ENCODE data around the gene MYO9A. TPM values are rescaled to one million over a fixed set of nuclear protein-coding genes. Genes with fewer than 3 reads are reported as not detected.

MYO9A gene
- total and polyA plus RNA-seq, 10 of the 15 experiments (the other 5 are each of a cell fraction or from before 2014, with no cell fraction given), result 3.3 to 25.3 (median 12.2) TPM

GRCh38 chr15:72118017-72118978, at the start of gene MYO9A, which contains the start of gene SENP8 (continued):
- TF ChIP-seq ZNF592 (IDR thresholded peaks at IDR 0.05), result no peak
- no peak for TF ChIP-seq E2F4 (IDR thresholded peaks at IDR 0.05; ENCODE audit: low read depth, low read length)
- TF ChIP-seq SIX5 (IDR thresholded peaks at IDR 0.05; ENCODE audit: low read depth, low read length, severe bottlenecking), result no peak
- no peak for TF ChIP-seq RB1 (IDR thresholded peaks at IDR 0.05; ENCODE audit: borderline replicate concordance)
- TF ChIP-seq CREM (IDR thresholded peaks at IDR 0.05; ENCODE audit: low read depth), result peak; percentile 31; the same call in 1 of the 2 replicates
- TF ChIP-seq POLR2AphosphoS5 (IDR thresholded peaks at IDR 0.05; ENCODE audit: low read length), result peak; percentile 91
- no peak for TF ChIP-seq CHD4 (IDR thresholded peaks at IDR 0.05)
- TF ChIP-seq MEF2A (IDR thresholded peaks at IDR 0.05; ENCODE audit: insufficient read depth, low read depth, low read length), result no peak
- no peak for TF ChIP-seq ZBTB4 (CRISPR knock-in tag; IDR thresholded peaks at IDR 0.05)
- TF ChIP-seq CHD2 (IDR thresholded peaks at IDR 0.05; ENCODE audit: borderline replicate concordance, low read depth, low read length), result no peak
- TF ChIP-seq LARP7 (IDR thresholded peaks at IDR 0.05), result no peak; the same call in none of the 2 replicates
- TF ChIP-seq ATF3 (IDR thresholded peaks at IDR 0.05; ENCODE audit: borderline replicate concordance, extremely low read depth, low read depth, low read length), result peak; percentile 68; the same call in 1 of the 2 replicates
- no peak for TF ChIP-seq IRF5 (IDR thresholded peaks at IDR 0.05; ENCODE audit: borderline replicate concordance)
- TF ChIP-seq RAD51 (IDR thresholded peaks at IDR 0.05), result peak; percentile 81; the same call in 1 of the 2 replicates
- TF ChIP-seq CBX5 (IDR thresholded peaks at IDR 0.05; ENCODE audit: low read depth), result no peak

All from GM12878 (cell line).